NT2/D1 (cell line): Measurements from ENCODE around the gene STARD5.

Experiments used
- DNase-seq: peaks from one replicate; pipeline ENCODE4 v3.0.0-alpha.2; 2011; ENCODE audit warnings: low read depth, low spot score
- H3K27me3 ChIP-seq: 2 replicates; pipeline ENCODE4 v1.6.0; 2011; ENCODE audit warnings: mild to moderate bottlenecking; ENCODE audit not compliant: insufficient read length, insufficient read depth
- H3K36me3 ChIP-seq: 2 replicates; pipeline ENCODE4 v1.6.1; 2011; ENCODE audit warnings: mild to moderate bottlenecking, low read length, mixed read lengths; ENCODE audit not compliant: insufficient read depth, insufficient read length
- H3K4me1 ChIP-seq: 2 replicates; pipeline ENCODE4 v1.5.1; 2011; ENCODE audit not compliant: insufficient read depth, insufficient read length
- H3K4me3 ChIP-seq: 2 replicates; pipeline ENCODE4 v1.5.1; 2011; ENCODE audit warnings: low read depth; ENCODE audit not compliant: insufficient read length
- H3K9ac ChIP-seq: 2 replicates; pipeline ENCODE4 v1.6.0; 2011; ENCODE audit warnings: low read depth; ENCODE audit not compliant: insufficient read length
- H3K9me3 ChIP-seq: 2 replicates; pipeline ENCODE4 v1.5.1; 2011; ENCODE audit warnings: mild to moderate bottlenecking, low read length; ENCODE audit not compliant: insufficient read depth
- SUZ12 ChIP-seq: IDR thresholded peaks from 2 replicates; pipeline ENCODE4 v1.6.1; 2011; ENCODE audit not compliant: insufficient read length, insufficient read depth; ENCODE audit errors: extremely low read depth
- YY1 ChIP-seq: IDR thresholded peaks from 2 replicates; pipeline ENCODE4 v1.6.1; 2011; ENCODE audit not compliant: insufficient read length, insufficient read depth
- ZNF274 ChIP-seq: IDR thresholded peaks from 2 replicates; pipeline ENCODE4 v1.6.1; 2011; ENCODE audit warnings: mild to moderate bottlenecking, low read depth, low read length

STARD5 gene

DNA sequence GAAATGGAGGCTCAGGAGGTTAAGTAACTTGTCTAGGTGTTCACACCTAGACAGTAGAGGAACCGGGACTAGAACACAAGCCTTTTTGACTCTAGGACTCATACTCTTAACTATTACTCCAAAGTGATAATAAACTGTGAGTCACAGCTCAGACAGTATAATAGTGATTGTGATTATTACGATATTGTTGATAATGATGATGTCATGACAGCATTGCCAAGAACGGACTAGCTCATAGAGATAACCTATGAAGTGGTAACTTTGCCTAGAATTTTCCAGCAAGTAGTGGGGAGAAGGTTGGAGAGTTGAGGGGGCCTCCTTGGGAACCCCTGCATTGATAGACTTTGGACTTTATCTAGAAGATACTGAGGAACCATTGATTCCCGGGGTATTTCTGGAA lies 34.0 kb downstream of the STARD5 start:
- Histone ChIP-seq H3K9ac (no peak overlapping the region), H3K27me3 (no peaks in the 10 kb centered on the region), H3K9me3 (no peaks in the 10 kb centered on the region), H3K4me3 (no peak overlapping the region), H3K4me1 (no peaks in the 10 kb centered on the region), H3K36me3 (no peaks in the 10 kb centered on the region)
- DNase-seq, result no peak
- no peak for TF ChIP-seq YY1
- TF ChIP-seq SUZ12, result no peak
- no peak for TF ChIP-seq ZNF274

- Histone ChIP-seq H3K36me3 (no peaks in the 10 kb centered on the region), H3K4me3 (no peak overlapping the region), H3K4me1 (no peaks in the 10 kb centered on the region), H3K9me3 (no peaks in the 10 kb centered on the region), H3K27me3 (no peaks in the 10 kb centered on the region), H3K9ac (no peak overlapping the region)
- DNase-seq, result no peak
- TF ChIP-seq YY1 (no peak), SUZ12 (no peak), ZNF274 (no peak)
Observed at GRCh38 chr15:81288616-81289015, 35.3 kb downstream of the STARD5 start.

- Histone ChIP-seq H3K27me3 (no peaks in the 10 kb centered on the region), H3K4me3 (no peak overlapping the region), H3K9ac (no peak overlapping the region), H3K9me3 (no peaks in the 10 kb centered on the region), H3K4me1 (no peaks in the 10 kb centered on the region), H3K36me3 (no peaks in the 10 kb centered on the region)
- TF ChIP-seq YY1, result no peak
- no peak for TF ChIP-seq SUZ12
- TF ChIP-seq ZNF274, result no peak
- no peak for DNase-seq
Observed at GRCh38 chr15:81288040-81288439, 35.9 kb downstream of the STARD5 start.

- Histone ChIP-seq H3K9me3 (no peaks in the 10 kb centered on the region), H3K27me3 (no peaks in the 10 kb centered on the region), H3K4me1 (no peaks in the 10 kb centered on the region), H3K4me3 (no peak overlapping the region), H3K36me3 (no peaks in the 10 kb centered on the region), H3K9ac (no peak overlapping the region)
- DNase-seq, result no peak
- no peak for TF ChIP-seq YY1
- no peak for TF ChIP-seq ZNF274
- no peak for TF ChIP-seq SUZ12
Observed at GRCh38 chr15:81286621-81287121, 37.3 kb downstream of the STARD5 start.

- no peaks in the 10 kb centered on the region for H3K27me3 ChIP-seq
- no peak overlapping the region for H3K9ac ChIP-seq
- DNase-seq, result no peak
- H3K4me1 ChIP-seq, result no peaks in the 10 kb centered on the region
- no peaks in the 10 kb centered on the region for H3K9me3 ChIP-seq
- no peak overlapping the region for H3K4me3 ChIP-seq
- no peaks in the 10 kb centered on the region for H3K36me3 ChIP-seq
- TF ChIP-seq ZNF274 (no peak), SUZ12 (no peak), YY1 (no peak)
Observed at GRCh38 chr15:81285461-81285860, 38.5 kb downstream of the STARD5 start.

- Histone ChIP-seq H3K9me3 (no peaks in the 10 kb centered on the region), H3K4me3 (no peak overlapping the region), H3K9ac (no peak overlapping the region), H3K4me1 (no peaks in the 10 kb centered on the region), H3K36me3 (no peaks in the 10 kb centered on the region), H3K27me3 (no peaks in the 10 kb centered on the region)
- no peak for TF ChIP-seq YY1
- no peak for TF ChIP-seq SUZ12
- no peak for DNase-seq
Observed at GRCh38 chr15:81284256-81285031, 39.5 kb downstream of the STARD5 start.

DNA sequence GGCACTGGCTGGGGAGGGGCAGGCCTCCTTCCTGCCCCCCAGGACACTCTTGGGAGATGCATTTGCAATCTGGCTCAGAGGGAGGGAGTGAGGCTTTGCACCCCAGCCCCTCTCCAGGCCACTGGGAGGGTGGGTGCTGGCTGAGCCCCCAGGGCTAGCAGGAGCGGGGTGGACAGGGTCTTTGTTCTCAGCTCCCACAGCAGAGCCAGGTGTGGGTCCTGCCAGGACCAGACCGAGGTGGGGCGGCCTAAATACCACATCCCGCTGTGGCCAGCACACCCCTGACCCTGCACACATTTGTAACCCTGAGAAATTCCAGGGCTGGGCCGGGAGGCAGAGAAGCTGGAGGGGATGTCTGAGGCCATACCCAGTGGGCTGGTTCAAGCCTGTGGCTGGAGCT lies 41.0 kb downstream of the STARD5 start:
- H3K9me3 ChIP-seq, result peaks cover 6% of the 10 kb centered on the region; the same call in 1 of the 2 replicates
- DNase-seq, result no peak
- TF ChIP-seq SUZ12 (no peak), ZNF274 (no peak), YY1 (no peak)
- H3K36me3 ChIP-seq, result no peaks in the 10 kb centered on the region
- H3K27me3 ChIP-seq, result no peaks in the 10 kb centered on the region
- H3K4me3 ChIP-seq, result no peak overlapping the region
- H3K9ac ChIP-seq, result no peak overlapping the region
- no peaks in the 10 kb centered on the region for H3K4me1 ChIP-seq
